K562 (cell line): ENCODE data around the gene KRTAP22-2. TPM values are rescaled to one million over a fixed set of nuclear protein-coding genes. Genes with fewer than 3 reads are reported as not detected.

Source experiments
- ATAC-seq: fragments of 200-7000 bp; cut with Tn5 transposase; 3 replicates; pipeline ENCODE4 v1.9.1; 2020; ENCODE audit warnings: moderate library complexity
- BruUV-seq: library from RNA; stranded (reverse); fragments of 400-500 nt; replicated peaks from 2 replicates; lab custom pipeline; 2021; lab: Mats Ljungman, UMichigan
- CTCF ChIA-PET: fragments of 300-600 bp; formaldehyde crosslinking; extraction: SDS; loops from one replicate; lab custom pipeline; 2021; ENCODE audit warnings: low intra/inter-chr PET ratio; lab: Yijun Ruan, JAX
- POLR2A ChIA-PET: fragments of 300-600, 350-650 bp; sonication (Branson Sonifier 250); formaldehyde crosslinking; extraction: SDS; loops from one replicate; lab custom pipeline; 2021; ENCODE audit warnings: antibody characterized with exemption, inconsistent platforms; lab: Yijun Ruan, JAX
- DNase-seq, 4 experiments: peaks; one replicate each; pipeline versions ENCODE4 v3.0.0 to v3.0.0-alpha.2; 2011 to 2018; ENCODE audit warnings: low spot score in 3 of 4, mixed read lengths in 3 of 4; ENCODE audit errors: extremely low read depth in 1 of 4
- FAIRE-seq: peaks from 2 replicates; lab custom pipeline; 2011; peaks lifted over from hg19 to GRCh38; lab: Jason Lieb, UNC
- H2AFZ ChIP-seq: 2 replicates; pipeline ENCODE4 v1.6.0; 2011; ENCODE audit warnings: low read depth, low read length, control low read depth, inconsistent platforms
- H3K27ac ChIP-seq: fragments of 200-600 bp; 3 replicates; pipeline ENCODE4 v1.8.0; 2011; ENCODE audit warnings: low read depth, mild to moderate bottlenecking, control low read depth, inconsistent platforms, low read length, moderate library complexity, mixed read lengths; ENCODE audit errors: extremely low read depth
- H3K27me3 ChIP-seq, 2 experiments: fragments of 300-600 bp in 1 of 2; 2 replicates in 1 of 2; 3 replicates in 1 of 2; pipeline versions ENCODE4 v1.6.0 to v1.8.0; 2011; ENCODE audit warnings: inconsistent platforms in 2 of 2, low read length in 2 of 2, mild to moderate bottlenecking in 1 of 2, mixed read lengths in 1 of 2, moderate library complexity in 1 of 2; ENCODE audit not compliant: control insufficient read depth in 2 of 2, insufficient read depth in 2 of 2
- H3K36me3 ChIP-seq: fragments of 300-600 bp; 3 replicates; pipeline ENCODE4 v1.8.0; 2011; ENCODE audit warnings: mild to moderate bottlenecking, low read length, inconsistent platforms; ENCODE audit not compliant: control insufficient read depth, insufficient read depth
- H3K4me1 ChIP-seq, 2 experiments: fragments of 200-600 bp in 1 of 2; replicated peaks in 1 of 2; 2 replicates in 1 of 2; 3 replicates in 1 of 2; pipeline versions ENCODE4 v1.5.1 to v1.8.0; 2011; ENCODE audit warnings: inconsistent platforms in 2 of 2, low read length in 2 of 2, mild to moderate bottlenecking in 1 of 2, mixed read lengths in 1 of 2, moderate library complexity in 1 of 2; ENCODE audit not compliant: control insufficient read depth in 2 of 2, insufficient read depth in 2 of 2
- H3K4me2 ChIP-seq: 2 replicates; pipeline ENCODE4 v1.6.1; 2011; ENCODE audit warnings: low read length, control low read depth, inconsistent platforms, mixed read lengths; ENCODE audit not compliant: insufficient read depth
- H3K4me3 ChIP-seq: fragments of 200-600 bp; sonication (generic), shearing (Covaris generic); 2 replicates; pipeline ENCODE4 v1.5.1; 2016; ENCODE audit warnings: control low read depth, inconsistent platforms
- H3K79me2 ChIP-seq: fragments of 200-600 bp; 3 replicates; pipeline ENCODE4 v1.8.0; 2011; ENCODE audit warnings: low read length, inconsistent platforms; ENCODE audit not compliant: control insufficient read depth, insufficient read depth
- H3K9ac ChIP-seq, 2 experiments: 2 replicates each; pipeline versions ENCODE4 v1.6.0 to v1.6.1; 2011; ENCODE audit warnings: low read depth in 2 of 2, low read length in 2 of 2, control low read depth in 1 of 2, inconsistent platforms in 1 of 2, mild to moderate bottlenecking in 1 of 2, mixed read lengths in 1 of 2; ENCODE audit not compliant: insufficient read depth in 1 of 2
- H3K9me1 ChIP-seq: one replicate; pipeline ENCODE4 v1.6.0; 2011; ENCODE audit warnings: inconsistent platforms, mild to moderate bottlenecking, low read length, moderate library complexity; ENCODE audit not compliant: control insufficient read depth, insufficient read depth
- H3K9me3 ChIP-seq: replicated peaks from 2 replicates; pipeline ENCODE4 v1.5.1; 2011; ENCODE audit warnings: low read depth, low read length, inconsistent platforms; ENCODE audit not compliant: control insufficient read depth, insufficient read depth
- H4K20me1 ChIP-seq: replicated peaks from 2 replicates; pipeline ENCODE4 v1.6.1; 2011; ENCODE audit warnings: low read length, inconsistent platforms, mixed read lengths; ENCODE audit not compliant: control insufficient read depth, insufficient read depth
- ETV6 ChIP-seq, 3 experiments: fragments of 150-350 bp in 1 of 3; sonication (generic) in 1 of 3; formaldehyde crosslinking in 1 of 3; IDR thresholded peaks; 2 replicates each; pipeline versions ENCODE4 v1.6.1 to v1.8.0; 2014 to 2022; ENCODE audit warnings: borderline replicate concordance in 2 of 3, low read depth in 2 of 3, antibody characterized with exemption in 1 of 3, low read length in 1 of 3, mild to moderate bottlenecking in 1 of 3, missing genetic modification reagents in 1 of 3
- FOXP1 ChIP-seq: sonication (generic); formaldehyde crosslinking; IDR thresholded peaks from 2 replicates; pipeline ENCODE4 v1.8.0; 2022; ENCODE audit warnings: mild to moderate bottlenecking, missing genetic modification reagents
- KAT7 ChIP-seq: sonication (generic); formaldehyde crosslinking; IDR thresholded peaks from 2 replicates; pipeline ENCODE4 v1.8.0; 2022; ENCODE audit warnings: missing genetic modification reagents, mild to moderate bottlenecking, borderline replicate concordance
- MTA1 ChIP-seq: fragments of 450-650 bp; IDR thresholded peaks from 2 replicates; pipeline ENCODE4 v1.6.1; 2017; ENCODE audit warnings: borderline replicate concordance
- PML ChIP-seq: IDR thresholded peaks from 2 replicates; pipeline ENCODE4 v1.6.1; 2012; ENCODE audit warnings: low read length, inconsistent platforms
- SAP30 ChIP-seq: fragments of 200-600 bp; sonication (generic); IDR thresholded peaks from 2 replicates; pipeline ENCODE4 v1.6.1; 2012; ENCODE audit warnings: borderline replicate concordance, low read depth, mild to moderate bottlenecking, moderate library complexity, low read length, control low read depth, inconsistent platforms; ENCODE audit not compliant: insufficient read depth, poor library complexity, severe bottlenecking
- ZFPM2 ChIP-seq: fragments of 250-450 bp; sonication (Bioruptor Pico); IDR thresholded peaks from 2 replicates; pipeline ENCODE4 v1.5.1; 2022; ENCODE audit warnings: mild to moderate bottlenecking
- ZNF347 ChIP-seq: fragments of 450-650 bp; formaldehyde crosslinking; IDR thresholded peaks from 2 replicates; pipeline ENCODE4 v1.4.0; 2020; ENCODE audit warnings: low read depth, mild to moderate bottlenecking, moderate library complexity
- ZNF778 ChIP-seq: fragments of 450-650 bp; formaldehyde crosslinking; IDR thresholded peaks from 2 replicates; pipeline ENCODE4 v1.4.0; 2020; ENCODE audit warnings: mild to moderate bottlenecking, moderate library complexity
- WGBS: fragments of 100-300 bp; shearing (Covaris generic); methylation state at CpG from one replicate; pipeline ENCODE4 v1.1.6; 2016; ENCODE audit warnings: low coverage, mixed read lengths; ENCODE audit not compliant: insufficient coverage; ENCODE audit errors: missing lambda C conversion rate; 5-methylcytosine and 5-hydroxymethylcytosine counted together
- in situ Hi-C: fragments of 300-500 bp; cut with MboI; formaldehyde crosslinking; loops from 4 replicates; pipeline ENCODE4 v1.15.0; 2018; ENCODE audit warnings: inconsistent platforms, mixed read lengths
- intact Hi-C: fragments of 100-400 bp; cut with micrococcal nuclease; formaldehyde crosslinking; loops from 2 replicates; pipeline ENCODE4 v1.14.2; 2022
- polyA plus RNA-seq, 8 experiments: library from polyadenylated mRNA; depleted of rRNA in 4 of 8; stranded (reverse) in 5 of 8; unstranded in 3 of 8; fragments of >200 nt; fragmentation: Nextera tagmentation in 2 of 8; fragmentation: Illumina TruSeq in 1 of 8; extraction: Ambion mirVana in 2 of 8; extraction: Trizol in 1 of 8; gene quantifications; 2 replicates each; pipeline versions ENCODE4 v1.2.1 to v1.2.3, GENCODE V29; 2011 to 2014; ENCODE audit warnings: inconsistent platforms in 1 of 8, missing spikeins in 1 of 8
- total RNA-seq, 7 experiments: library from RNA; depleted of rRNA in 6 of 7; stranded (reverse); fragments of >200 nt in 6 of 7; fragmentation: Illumina TruSeq in 2 of 7; extraction: Trizol in 2 of 7; gene quantifications; 2 replicates each; pipeline versions ENCODE4 v1.2.1 to v1.2.3, GENCODE V29; 2011 to 2021; ENCODE audit warnings: low replicate concordance in 1 of 7
- TF ChIP-seq, protein P1 (sequence below): fragments of 200-800 bp; sonication (Bioruptor generic); IDR thresholded peaks from 2 replicates; pipeline ENCODE4 v1.6.1; 2016; ENCODE audit warnings: missing genetic modification characterization, missing compliant biosample characterization
- TF ChIP-seq, protein P2 (sequence below), 2 experiments: IDR thresholded peaks; 2 replicates each; pipeline ENCODE4 v1.6.1; 2012; ENCODE audit warnings: improper control_type of control experiment in 2 of 2, low read depth in 2 of 2, low read length in 2 of 2, borderline replicate concordance in 1 of 2
- TF ChIP-seq, protein P3 (sequence below): sonication (generic); formaldehyde crosslinking; IDR thresholded peaks from 2 replicates; pipeline ENCODE4 v1.8.1; 2023; ENCODE audit warnings: mild to moderate bottlenecking, missing genetic modification reagents

Gene KRTAP22-2
- total and polyA plus RNA-seq, 9 of the 15 experiments (the other 6 are each of a cell fraction or from before 2014, with no cell fraction given): not detected

DNA sequence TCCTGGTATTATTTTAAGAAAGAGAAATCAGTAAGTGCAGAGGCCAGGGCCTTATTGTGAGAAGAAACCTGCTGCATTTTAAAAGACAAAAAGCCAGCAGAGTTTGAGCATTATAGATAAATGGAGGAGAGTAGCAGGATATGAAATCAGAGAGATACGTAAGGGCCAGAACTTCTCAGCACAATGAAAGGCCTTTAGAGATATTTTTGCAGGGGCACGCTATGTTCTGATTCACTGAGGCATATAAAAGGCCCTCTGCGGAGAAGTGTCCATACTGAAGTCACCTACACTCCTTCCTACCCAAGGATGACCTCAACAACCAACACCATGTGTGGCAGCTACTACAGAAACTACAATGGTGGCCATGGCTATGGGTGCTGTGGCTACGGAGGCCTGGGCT, 1.9 kb upstream of the KRTAP22-2 start, which contains the start of gene KRTAP6-3:
Gene KRTAP6-3, plus strand, starts transcription at position 301 of the 400 bp plus-strand sequence. Its CDS starts 6 bp downstream, at position 307.
- BruUV-seq: no TSS peak
- H3K79me2 ChIP-seq: no peaks in the 10 kb centered on the region
- H4K20me1 ChIP-seq: no peaks in the 10 kb centered on the region
- H3K4me3 ChIP-seq: no peak within 1 kb of the TSS
- H3K4me1 ChIP-seq: no peaks in the 10 kb centered on the region
- H3K27me3 ChIP-seq: no peaks in the 10 kb centered on the region
- POLR2A ChIA-PET: no interaction called here
- H3K4me2 ChIP-seq: no peak within 1 kb of the TSS
- H3K9me1 ChIP-seq: no peaks in the 10 kb centered on the region
- no peak within 1 kb of the TSS for H3K27ac ChIP-seq
- H2AFZ ChIP-seq: no peak within 1 kb of the TSS
- ATAC-seq (no peak), DNase-seq (no peak), FAIRE-seq (no peak)
- 6% methylated on average over 4 of the region's 4 CpGs for WGBS
- intact Hi-C loops (no loop called here), in situ Hi-C loops (no loop called here)
- H3K9ac ChIP-seq: no peak within 1 kb of the TSS
- CTCF ChIA-PET: no interaction called here
- H3K36me3 ChIP-seq: no peaks in the 10 kb centered on the region
- no peaks in the 10 kb centered on the region for H3K9me3 ChIP-seq
- no peak for TF ChIP-seq ZNF347 (CRISPR knock-in tag)
- TF ChIP-seq, protein P1, sequence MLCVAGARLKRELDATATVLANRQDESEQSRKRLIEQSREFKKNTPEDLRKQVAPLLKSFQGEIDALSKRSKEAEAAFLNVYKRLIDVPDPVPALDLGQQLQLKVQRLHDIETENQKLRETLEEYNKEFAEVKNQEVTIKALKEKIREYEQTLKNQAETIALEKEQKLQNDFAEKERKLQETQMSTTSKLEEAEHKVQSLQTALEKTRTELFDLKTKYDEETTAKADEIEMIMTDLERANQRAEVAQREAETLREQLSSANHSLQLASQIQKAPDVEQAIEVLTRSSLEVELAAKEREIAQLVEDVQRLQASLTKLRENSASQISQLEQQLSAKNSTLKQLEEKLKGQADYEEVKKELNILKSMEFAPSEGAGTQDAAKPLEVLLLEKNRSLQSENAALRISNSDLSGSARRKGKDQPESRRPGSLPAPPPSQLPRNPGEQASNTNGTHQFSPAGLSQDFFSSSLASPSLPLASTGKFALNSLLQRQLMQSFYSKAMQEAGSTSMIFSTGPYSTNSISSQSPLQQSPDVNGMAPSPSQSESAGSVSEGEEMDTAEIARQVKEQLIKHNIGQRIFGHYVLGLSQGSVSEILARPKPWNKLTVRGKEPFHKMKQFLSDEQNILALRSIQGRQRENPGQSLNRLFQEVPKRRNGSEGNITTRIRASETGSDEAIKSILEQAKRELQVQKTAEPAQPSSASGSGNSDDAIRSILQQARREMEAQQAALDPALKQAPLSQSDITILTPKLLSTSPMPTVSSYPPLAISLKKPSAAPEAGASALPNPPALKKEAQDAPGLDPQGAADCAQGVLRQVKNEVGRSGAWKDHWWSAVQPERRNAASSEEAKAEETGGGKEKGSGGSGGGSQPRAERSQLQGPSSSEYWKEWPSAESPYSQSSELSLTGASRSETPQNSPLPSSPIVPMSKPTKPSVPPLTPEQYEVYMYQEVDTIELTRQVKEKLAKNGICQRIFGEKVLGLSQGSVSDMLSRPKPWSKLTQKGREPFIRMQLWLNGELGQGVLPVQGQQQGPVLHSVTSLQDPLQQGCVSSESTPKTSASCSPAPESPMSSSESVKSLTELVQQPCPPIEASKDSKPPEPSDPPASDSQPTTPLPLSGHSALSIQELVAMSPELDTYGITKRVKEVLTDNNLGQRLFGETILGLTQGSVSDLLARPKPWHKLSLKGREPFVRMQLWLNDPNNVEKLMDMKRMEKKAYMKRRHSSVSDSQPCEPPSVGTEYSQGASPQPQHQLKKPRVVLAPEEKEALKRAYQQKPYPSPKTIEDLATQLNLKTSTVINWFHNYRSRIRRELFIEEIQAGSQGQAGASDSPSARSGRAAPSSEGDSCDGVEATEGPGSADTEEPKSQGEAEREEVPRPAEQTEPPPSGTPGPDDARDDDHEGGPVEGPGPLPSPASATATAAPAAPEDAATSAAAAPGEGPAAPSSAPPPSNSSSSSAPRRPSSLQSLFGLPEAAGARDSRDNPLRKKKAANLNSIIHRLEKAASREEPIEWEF (CRISPR knock-in tag): no peak
- no peak for TF ChIP-seq ETV6 (IDR thresholded peaks at IDR 0.05; ENCODE audit: borderline replicate concordance in 1 of 2, low read depth in 2 of 2, low read length in 1 of 2)
- TF ChIP-seq ETV6 (CRISPR knock-in tag; IDR thresholded peaks at IDR 0.05; ENCODE audit: borderline replicate concordance): no peak
- no peak for TF ChIP-seq KAT7 (CRISPR knock-in tag)
- TF ChIP-seq MTA1: no peak
- TF ChIP-seq PML: no peak
- no peak for TF ChIP-seq ZFPM2 (CRISPR knock-in tag)
- no peak for TF ChIP-seq SAP30
- TF ChIP-seq, protein P2, sequence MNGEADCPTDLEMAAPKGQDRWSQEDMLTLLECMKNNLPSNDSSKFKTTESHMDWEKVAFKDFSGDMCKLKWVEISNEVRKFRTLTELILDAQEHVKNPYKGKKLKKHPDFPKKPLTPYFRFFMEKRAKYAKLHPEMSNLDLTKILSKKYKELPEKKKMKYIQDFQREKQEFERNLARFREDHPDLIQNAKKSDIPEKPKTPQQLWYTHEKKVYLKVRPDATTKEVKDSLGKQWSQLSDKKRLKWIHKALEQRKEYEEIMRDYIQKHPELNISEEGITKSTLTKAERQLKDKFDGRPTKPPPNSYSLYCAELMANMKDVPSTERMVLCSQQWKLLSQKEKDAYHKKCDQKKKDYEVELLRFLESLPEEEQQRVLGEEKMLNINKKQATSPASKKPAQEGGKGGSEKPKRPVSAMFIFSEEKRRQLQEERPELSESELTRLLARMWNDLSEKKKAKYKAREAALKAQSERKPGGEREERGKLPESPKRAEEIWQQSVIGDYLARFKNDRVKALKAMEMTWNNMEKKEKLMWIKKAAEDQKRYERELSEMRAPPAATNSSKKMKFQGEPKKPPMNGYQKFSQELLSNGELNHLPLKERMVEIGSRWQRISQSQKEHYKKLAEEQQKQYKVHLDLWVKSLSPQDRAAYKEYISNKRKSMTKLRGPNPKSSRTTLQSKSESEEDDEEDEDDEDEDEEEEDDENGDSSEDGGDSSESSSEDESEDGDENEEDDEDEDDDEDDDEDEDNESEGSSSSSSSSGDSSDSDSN (IDR thresholded peaks at IDR 0.05; ENCODE audit: borderline replicate concordance in 1 of 2, low read depth in 2 of 2, low read length in 2 of 2): no peak
- no peak for TF ChIP-seq ZNF778 (CRISPR knock-in tag)
- TF ChIP-seq FOXP1 (CRISPR knock-in tag): no peak
- TF ChIP-seq, protein P3, sequence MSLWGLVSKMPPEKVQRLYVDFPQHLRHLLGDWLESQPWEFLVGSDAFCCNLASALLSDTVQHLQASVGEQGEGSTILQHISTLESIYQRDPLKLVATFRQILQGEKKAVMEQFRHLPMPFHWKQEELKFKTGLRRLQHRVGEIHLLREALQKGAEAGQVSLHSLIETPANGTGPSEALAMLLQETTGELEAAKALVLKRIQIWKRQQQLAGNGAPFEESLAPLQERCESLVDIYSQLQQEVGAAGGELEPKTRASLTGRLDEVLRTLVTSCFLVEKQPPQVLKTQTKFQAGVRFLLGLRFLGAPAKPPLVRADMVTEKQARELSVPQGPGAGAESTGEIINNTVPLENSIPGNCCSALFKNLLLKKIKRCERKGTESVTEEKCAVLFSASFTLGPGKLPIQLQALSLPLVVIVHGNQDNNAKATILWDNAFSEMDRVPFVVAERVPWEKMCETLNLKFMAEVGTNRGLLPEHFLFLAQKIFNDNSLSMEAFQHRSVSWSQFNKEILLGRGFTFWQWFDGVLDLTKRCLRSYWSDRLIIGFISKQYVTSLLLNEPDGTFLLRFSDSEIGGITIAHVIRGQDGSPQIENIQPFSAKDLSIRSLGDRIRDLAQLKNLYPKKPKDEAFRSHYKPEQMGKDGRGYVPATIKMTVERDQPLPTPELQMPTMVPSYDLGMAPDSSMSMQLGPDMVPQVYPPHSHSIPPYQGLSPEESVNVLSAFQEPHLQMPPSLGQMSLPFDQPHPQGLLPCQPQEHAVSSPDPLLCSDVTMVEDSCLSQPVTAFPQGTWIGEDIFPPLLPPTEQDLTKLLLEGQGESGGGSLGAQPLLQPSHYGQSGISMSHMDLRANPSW (CRISPR knock-in tag): no peak
